ENCODE data around the gene NHERF2. TPM values are rescaled to one million over a fixed set of nuclear protein-coding genes. Genes with fewer than 3 reads are reported as not detected.
A peak's percentile ranks its signal among the peaks of the same experiment; 100 is the strongest.
"Not testable (repeated sequence)": the region's sequence is repeated elsewhere in the genome, so short reads cannot be mapped to it uniquely, and the experiment has no call there.

The NHERF2 gene
- total RNA-seq, 1 donor from 2014 or later = 107 TPM

DNA sequence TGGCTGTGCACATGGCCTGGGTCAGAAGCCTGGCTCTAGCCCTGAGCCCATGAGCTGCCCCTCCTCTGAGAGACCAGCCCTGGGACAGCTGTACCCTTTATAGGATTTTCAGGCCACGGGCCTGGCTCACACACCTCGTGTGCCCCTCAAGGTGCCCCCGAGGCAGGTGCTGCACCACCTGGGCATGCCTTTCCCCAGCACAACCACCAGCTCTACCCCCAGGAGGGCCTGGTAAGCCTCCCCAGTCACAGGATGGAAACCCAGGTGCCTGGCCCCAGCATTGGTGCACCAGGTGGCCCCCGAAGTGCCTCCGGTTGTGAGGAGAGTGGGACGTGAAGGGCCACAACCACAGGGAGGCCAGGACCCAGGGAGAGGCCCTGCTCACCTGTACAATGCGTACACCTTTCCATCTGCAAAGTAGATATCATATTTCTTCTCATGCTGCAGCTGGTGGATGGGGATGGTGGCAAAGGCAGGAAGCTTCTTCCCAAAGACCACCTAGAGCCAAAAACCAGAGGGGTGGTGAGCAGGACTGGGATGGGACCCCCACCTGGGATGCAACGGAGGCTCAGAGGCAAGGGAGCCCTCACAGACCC is 23.4 kb upstream of the NHERF2 start:
- DNase-seq (ENCODE audit: low spot score) (no peak), ATAC-seq (no peak)
- intact Hi-C loops (cut with DNase I) = no loop called here

DNA sequence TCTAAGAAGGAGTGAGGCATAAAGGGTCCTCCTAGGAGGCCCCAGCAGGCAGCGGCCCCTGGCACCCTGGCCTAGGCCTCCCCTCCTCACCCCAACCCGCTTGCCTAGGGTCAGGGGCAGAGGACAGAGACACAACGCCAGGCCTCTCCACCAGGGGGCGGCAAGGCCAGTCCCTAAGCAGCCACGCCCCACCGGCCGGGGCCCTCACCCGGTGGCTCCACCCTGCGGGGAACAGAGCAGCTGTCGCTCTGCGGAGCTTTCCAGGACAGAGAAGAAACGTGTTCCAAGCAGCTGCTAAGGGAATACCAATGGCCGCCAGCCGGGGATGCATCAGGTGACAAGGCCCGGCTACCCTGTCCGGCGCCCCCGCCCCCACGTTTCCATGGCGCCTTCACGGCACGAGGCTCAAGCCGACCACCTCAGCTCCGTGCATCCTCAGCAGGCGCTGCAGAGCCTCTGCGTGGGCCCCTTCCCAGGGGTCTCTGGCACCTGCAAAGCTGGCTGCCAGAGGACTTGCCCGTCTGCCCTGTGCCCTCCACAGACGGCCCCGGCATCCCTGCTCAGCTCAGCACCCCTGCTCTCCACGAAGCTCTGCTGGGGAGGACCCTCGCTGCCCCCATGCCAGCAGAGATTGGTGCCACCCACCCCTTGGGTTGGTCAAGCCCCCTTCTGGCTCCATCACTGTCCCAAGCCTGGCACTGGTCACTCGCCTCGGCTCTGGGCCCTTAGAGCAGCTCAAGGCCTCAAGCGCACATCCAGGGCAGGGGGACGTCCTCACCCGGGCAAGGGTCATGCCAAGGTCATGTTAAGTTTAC is 22.7 kb upstream of the NHERF2 start:
- ATAC-seq = peak; percentile 76
- DNase-seq (ENCODE audit: low spot score) = peak; percentile 88
- intact Hi-C loops (cut with DNase I) = no loop called here

DNA sequence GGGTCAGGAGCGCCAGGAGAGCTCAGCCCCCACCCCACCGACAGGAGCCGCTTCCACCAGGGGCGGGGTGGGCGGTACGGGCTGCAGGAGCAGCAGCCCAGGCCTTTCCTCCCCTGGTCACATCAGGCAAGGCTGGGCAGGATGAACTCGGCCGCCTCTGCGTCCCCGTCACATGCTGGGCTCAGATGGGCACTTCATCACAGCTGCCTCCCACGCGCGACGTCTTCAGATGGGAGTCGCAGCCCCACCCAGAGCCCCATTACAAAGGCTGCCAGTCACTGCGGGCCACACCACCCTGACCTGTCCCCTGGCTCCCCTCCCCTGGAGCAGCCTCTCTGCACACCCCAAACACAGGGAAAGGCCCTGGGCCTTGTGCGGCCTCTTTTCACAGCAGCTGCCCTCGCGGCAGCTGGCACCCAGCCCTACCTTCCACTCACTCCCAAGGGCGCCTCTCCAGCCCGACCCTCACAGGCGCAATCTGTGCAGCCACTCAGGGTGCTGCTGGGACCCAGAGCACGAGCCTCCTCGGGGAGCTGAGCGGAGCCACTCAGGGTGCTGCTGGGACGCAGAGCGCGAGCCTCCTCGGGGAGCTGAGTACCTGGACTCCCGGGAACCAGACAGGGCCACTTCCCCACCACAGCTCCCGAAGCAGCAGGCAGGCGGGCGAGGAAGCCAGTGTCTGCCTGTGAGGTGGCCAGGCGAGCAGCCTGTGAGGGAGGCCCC is 21.7 kb upstream of the NHERF2 start:
- peak; percentile 3 for ATAC-seq
- intact Hi-C loops (cut with DNase I) = loop anchor here (5.0 kb wide), 1 partner anchor 252 kb away; no protein-coding TSS in a partner anchor
- DNase-seq (ENCODE audit: low spot score) = no peak

DNA sequence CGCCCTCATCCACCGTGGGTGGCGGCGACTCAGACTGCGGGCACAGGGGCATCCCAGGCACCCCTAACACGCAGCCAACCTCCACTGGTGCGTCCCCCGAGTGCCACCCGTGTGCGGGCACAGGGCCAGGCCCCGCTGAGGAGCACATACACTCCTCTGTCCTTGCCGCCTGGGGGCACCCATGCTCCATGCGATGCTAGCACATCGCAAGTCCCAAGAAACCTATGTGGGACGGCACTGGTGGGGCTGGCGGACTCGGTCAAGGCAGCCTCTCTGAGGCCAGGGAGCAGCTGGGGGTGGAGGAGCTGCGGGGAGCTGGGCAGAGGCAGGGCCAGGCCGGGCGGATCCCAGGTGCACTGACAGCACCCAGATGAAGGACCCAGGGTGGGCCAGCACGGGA is 21.1 kb upstream of the NHERF2 start:
- intact Hi-C loops (cut with DNase I) = loop anchor here (5.0 kb wide), 1 partner anchor 252 kb away; no protein-coding TSS in a partner anchor
- ATAC-seq (no peak), DNase-seq (ENCODE audit: low spot score) (peak; percentile 72)

DNA sequence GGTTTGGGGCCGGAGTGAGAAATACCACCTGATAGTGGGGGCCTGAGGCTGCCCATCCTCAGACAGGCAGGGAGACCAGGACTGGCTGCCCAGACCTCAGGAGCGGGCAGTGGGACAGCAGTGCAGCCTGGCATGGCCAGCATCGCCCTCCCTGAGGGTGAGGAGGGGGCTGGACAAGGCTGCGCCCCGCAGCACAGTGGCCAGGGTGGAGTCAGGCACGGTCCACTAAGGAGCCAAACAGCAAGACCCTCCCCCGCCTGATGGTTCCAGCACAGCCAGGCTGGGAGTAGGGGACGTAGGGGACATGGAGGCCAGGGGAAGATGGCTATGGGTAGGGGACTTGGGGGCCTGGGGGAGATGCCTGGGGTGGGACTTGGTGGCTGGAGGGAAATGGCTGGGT is 20.4 kb upstream of the NHERF2 start:
- ATAC-seq (no peak), DNase-seq (ENCODE audit: low spot score) (no peak)
- intact Hi-C loops (cut with DNase I) = loop anchor here (5.0 kb wide), 1 partner anchor 251 kb away; no protein-coding TSS in a partner anchor

DNA sequence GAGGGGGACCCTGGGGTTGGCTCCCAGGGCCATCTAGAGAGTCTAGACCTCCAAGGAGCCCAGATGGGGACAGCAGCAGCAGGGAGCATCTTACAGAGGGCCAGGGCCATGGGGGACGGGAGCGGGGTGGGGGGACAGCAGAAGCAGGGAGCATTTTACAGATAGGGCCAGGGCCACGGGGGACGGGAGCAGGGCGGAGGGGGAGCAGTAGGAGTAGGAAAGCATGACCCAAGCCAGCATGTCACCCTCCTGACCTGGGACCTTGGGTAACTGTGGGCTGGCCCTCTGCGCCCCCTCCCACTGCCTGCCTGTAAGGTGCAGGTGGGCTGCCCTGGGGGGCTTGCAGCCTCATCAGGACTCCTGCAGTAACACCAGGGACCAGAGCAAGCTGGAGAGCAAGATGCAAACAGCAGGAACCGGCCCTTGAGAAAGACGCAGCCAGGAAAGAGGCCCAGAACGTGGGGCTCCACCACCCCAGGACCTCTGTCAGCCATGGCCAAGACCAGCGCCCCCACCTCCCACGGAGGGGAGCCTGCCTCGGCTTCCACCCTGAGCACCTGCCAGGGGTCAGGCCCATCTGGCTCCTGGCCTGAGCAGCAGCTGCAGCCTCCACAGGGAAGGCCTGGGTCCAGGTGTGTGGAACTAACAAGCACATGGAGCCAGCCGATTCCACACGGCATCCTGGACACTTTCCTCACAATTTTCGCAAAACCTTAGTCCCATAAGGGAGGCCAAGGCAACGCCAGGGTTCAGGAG is 19.4 kb upstream of the NHERF2 start:
- DNase-seq (ENCODE audit: low spot score) (no peak), ATAC-seq (no peak)
- intact Hi-C loops (cut with DNase I) = loop anchor here (5.0 kb wide), 1 partner anchor 250 kb away; no protein-coding TSS in a partner anchor

DNA sequence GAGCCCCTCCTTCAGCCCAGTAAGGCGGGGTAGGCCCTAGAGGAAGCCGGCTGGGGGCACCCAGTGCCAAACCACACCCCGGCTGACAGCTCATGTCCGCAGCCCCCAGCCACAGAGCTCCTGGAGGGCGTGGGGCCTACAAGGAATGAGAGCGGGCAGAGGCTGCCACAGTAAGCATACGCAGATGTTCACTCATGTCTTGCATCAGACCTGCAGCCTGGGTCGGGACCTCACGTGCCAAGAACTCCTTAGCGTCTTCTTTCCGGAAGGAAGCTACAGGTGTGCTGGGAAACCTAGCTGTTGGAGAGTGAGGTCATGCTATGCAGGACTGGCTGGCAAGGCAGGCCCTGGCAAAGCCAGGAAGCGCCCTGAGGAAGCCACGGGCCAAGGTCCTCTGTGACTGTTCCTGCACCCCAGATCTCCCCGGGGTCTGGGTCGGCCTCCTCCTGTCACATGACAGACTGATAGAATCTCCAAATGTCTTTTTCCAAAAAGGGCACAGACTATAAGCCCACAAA is 18.6 kb upstream of the NHERF2 start:
- no peak for DNase-seq (ENCODE audit: low spot score)
- intact Hi-C loops (cut with DNase I) = loop anchor here (5.0 kb wide), 1 partner anchor 249 kb away; no protein-coding TSS in a partner anchor

DNA sequence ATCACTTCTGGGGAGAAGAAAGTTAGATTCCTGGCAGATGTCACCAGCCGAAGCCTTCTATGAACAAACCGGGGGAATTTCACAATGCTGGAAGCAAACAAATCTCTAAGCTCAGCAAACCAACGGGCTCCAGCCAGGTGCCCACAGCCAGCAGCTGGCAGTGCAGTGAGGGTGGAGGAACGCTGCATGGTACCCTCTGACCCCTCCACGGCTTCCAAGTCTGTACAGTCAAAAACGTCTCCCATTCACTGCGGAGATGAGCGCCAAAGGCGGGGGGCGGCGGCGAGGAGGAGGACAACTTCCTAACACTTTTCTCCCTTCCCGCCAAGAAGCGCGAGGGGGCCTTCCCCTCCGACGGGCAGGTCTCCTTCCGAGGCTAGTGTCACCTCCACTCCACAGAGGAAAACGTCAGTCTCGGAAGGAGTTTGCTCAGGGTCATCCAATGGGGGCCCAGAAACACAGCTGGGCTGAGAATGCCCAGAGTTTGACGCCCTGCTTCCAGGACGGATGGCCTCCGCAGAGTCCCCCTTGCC is 18.0 kb upstream of the NHERF2 start:
- intact Hi-C loops (cut with DNase I) = loop anchor here (5.0 kb wide), 1 partner anchor 249 kb away; no protein-coding TSS in a partner anchor
- DNase-seq (ENCODE audit: low spot score) (peak; percentile 67), ATAC-seq (no peak)

More for the DNA sequence above, 18.6 kb upstream of the NHERF2 start:
- peak; percentile 3 for ATAC-seq

DNA sequence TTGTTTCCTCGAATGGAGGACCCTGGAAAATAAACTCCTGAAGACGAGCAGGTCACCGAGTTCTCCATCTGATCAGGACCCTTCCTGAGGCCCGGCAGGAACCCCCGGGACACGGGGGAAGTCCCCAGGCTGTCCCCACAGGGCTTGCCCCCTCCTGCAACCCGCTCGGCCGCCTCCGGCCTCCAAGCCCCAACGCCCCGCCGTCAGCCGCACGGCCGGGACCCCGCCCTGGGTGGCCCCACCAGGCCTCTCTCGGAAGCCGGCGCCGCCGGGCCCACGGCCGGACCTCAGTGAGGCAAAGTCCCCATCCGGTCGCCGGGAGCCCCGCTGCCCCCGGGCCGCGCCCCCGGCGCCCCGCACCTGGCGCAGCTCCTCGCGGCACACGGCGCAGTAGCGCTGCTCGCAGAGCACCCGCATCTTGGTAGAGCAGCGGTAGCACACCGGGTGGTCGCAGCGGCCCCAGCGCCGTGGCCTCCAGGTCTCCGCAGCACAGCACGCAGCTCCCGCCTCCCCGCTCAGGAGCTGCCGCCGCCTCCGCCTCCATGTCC is 17.5 kb upstream of the NHERF2 start:
- ATAC-seq (no peak), DNase-seq (ENCODE audit: low spot score) (peak; percentile 68)

DNA sequence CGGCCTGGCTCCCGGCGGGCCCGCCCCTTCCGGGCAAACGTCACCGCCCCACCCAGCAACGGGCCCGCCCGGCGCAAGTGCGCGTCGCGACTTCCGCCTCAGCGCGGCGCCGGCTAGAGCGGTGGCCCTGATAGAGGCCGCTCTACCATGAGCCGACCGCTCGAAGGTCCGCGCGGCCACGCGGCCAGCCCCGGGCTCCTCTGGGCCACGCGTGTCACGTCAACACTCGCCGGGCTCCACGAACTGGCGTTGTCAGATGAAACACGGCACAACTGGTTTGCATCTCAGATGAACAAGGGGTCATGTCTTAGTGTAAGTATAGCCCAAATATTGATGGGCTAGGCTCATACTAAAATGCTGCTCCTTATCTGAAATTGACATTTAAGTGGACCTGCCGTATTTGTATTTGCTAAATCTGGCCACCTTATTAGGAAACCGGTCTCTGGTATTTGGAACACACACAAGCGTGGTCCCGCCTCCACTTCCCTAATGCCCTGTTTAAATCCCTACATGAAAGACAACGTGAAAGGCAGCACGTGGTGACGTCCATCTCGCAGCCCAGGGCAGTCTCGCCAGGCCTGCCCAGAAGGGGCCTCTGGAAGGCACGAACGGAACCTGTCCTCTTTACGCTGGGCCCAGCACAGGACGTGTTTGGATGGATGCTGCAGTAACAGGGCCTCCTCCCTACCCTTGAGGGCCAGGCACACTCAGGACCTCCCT is 16.8 kb upstream of the NHERF2 start, which contains the start of gene ZNF598:
ZNF598 (minus strand) TSS at position 31 of the 720 bp plus-strand sequence.
- peak; percentile 95 for ATAC-seq
- intact Hi-C loops (cut with DNase I) = loop anchor here (5.0 kb wide), 1 partner anchor 247 kb away; no protein-coding TSS in a partner anchor

More for the DNA sequence above, 17.5 kb upstream of the NHERF2 start:
- intact Hi-C loops (cut with DNase I) = loop anchor here (5.0 kb wide), 1 partner anchor 248 kb away; no protein-coding TSS in a partner anchor

DNA sequence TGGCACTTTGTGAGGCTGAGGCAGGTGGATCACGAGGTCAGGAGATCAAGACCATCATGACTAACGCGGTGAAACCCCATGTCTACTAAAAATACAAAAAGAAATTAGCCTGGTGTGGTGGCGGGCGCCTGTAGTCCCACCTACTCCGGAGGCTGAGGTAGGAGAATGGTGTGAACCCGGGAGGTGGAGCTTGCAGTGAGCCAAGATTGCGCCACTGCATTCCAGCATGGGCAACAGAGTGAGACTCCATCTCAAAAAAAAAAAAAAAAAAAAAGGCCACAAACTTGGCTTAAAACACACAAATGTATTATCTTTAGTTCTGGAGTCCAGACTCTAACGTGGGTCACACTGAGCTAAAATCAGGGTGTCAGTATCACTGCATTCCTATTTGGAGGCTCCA is 15.0 kb upstream of the NHERF2 start:
- ATAC-seq; intact Hi-C loops (cut with DNase I); DNase-seq (ENCODE audit: low spot score): not testable (repeated sequence)

More for the DNA sequence above, 16.8 kb upstream of the NHERF2 start, which contains the start of gene ZNF598:
- peak; percentile 89 for DNase-seq (ENCODE audit: low spot score)

DNA sequence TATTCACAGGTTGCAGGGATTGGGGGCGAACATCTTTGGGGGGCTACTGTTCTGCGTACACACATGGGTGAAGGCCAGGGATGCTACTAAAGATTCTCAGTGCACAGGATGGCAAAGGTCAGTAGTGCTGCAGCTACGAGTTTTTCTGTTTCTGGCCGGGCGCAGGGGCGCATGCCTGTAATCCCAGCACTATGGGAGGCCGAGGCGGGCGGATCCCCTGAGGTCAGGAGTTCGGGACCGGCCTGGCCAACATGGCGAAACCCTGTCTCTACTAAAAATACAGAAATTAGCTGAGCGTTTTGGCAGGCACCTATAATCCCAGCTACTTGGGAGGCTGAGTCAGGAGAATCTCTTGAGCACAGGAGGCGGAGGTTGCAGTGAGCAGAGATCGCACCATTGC is 13.2 kb upstream of the NHERF2 start:
- intact Hi-C loops (cut with DNase I) = no loop called here
- ATAC-seq (no peak), DNase-seq (ENCODE audit: low spot score) (no peak)

DNA sequence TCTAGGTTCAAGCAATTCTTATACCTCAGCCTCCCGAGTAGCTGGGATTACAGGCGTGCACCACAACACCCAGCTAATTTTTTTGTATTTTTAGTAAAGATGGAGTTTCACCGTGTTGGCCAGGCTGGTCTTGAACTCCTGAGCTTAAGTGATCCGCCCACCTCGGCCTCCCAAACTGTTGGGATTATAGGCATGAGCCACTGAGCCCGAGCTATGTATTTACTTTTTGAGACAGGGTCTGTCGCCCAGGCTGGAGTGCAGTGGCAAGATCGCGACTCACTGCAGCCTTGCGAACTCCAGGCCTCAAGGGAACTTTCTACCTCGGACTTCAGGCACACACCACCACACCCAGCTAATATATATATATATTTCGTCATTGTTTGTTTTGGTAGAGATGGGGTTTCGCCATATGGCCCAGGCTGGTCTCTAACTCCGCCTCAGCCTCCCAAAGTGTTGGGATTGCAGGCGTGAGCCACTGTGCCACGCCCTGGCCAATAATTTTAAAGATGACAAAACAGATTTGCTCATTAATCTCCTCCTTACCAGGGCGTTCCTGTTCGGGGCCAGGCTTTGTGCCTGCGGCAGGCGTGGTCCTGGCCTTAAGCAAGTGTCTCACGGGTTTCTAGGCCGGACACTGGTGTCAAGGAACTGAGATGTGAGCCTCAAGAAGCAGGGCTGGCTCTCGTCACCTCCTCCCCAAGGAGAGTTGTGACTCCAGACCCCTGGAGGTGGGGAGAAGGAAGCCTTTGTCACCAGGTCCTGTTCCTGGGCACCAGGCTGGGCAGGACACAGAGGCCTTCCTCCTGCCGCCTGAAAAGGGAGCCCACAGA is 11.4 kb upstream of the NHERF2 start:
- DNase-seq (ENCODE audit: low spot score) (no peak), ATAC-seq (no peak)
- intact Hi-C loops (cut with DNase I) = no loop called here

DNA sequence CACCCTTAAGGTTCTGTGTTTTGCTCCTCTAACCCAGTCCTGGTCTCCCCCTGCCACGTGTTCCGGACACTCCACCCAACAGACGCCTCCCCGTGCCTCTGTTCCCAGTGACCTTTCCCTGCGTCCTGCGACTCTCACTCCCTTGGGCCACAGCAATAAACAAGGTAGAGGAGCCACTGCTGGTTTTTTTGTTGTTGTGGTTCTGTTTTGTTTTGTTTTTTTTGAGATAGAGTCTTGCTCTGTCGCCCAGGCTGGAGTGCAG is 10.8 kb upstream of the NHERF2 start:
- no peak for DNase-seq (ENCODE audit: low spot score)
- intact Hi-C loops (cut with DNase I) = no loop called here
- no peak for ATAC-seq

DNA sequence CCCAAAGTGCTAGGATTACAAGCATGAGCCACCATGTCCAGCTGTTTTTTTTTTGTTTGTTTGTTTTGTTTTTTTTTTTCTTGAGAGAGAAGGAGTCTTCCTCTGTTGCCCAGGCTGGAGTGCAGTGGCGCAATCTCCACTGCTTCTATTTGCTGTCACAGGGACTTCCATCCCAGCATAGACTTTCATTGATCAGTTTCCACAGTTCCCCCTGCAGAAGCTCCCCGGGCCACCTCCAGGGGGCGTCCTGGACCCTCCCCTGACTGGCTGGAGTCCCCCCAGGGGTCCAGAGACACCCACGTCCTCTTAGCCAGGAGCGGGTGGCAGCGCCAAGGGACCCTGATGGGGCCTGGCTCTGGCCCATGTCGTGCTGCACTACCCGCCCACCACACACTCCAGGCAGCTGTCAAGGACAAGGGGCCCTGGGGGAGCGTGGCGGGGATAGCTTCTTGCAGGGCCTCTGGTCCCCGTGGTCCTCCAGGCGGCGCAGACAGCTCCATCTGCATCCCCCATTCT is 10.2 kb upstream of the NHERF2 start:
- ATAC-seq (no peak), DNase-seq (ENCODE audit: low spot score) (no peak)
- intact Hi-C loops (cut with DNase I) = no loop called here

DNA sequence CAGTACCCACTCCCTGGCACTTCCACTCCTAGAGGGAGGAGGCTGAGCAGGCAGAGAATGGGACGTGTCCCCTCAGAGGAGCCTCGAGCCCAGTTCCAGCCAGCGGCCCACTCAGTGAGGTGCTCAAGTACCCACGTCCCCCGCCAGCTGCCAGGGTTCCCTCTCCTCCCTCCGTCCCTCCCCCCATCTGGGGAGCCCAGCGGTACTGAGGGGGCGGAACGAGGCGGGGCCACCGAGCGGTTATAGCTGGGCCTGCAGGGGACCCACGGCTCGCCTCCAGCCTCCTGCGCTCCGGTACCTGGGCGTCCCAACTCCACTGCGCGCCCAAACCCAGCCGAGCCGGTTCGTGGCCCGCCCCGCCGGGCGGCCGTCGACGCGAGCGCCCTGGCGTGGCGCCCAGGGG is 7.2 kb upstream of the NHERF2 start, which contains the start of gene NPW:
NPW (plus strand) TSS at position 268 of the 403 bp plus-strand sequence.
- ATAC-seq = no peak
- no peak for DNase-seq (ENCODE audit: low spot score)
- intact Hi-C loops (cut with DNase I) = no loop called here
